Type B pancreatic cell (in vitro differentiated cells): Measurements from ENCODE around the gene METTL8. TPM values are rescaled to one million over a fixed set of nuclear protein-coding genes. Genes with fewer than 3 reads are reported as not detected.
"Not testable (repeated sequence)": the region's sequence is repeated elsewhere in the genome, so short reads cannot be mapped to it uniquely, and the experiment has no call there.

Source experiments
- DNase-seq: peaks from one replicate; pipeline ENCODE4 v3.0.0; 2021; ENCODE audit warnings: mixed read lengths; ENCODE audit not compliant: unreplicated experiment; ENCODE audit errors: extremely low spot score
- H3K27ac Mint-ChIP-seq: 2 replicates; pipeline ENCODE4 v1.8.0; 2021; ENCODE audit warnings: mild to moderate bottlenecking, mixed read lengths
- H3K27me3 Mint-ChIP-seq: 2 replicates; pipeline ENCODE4 v1.8.0; 2021; ENCODE audit warnings: mixed read lengths
- H3K36me3 Mint-ChIP-seq: 2 replicates; pipeline ENCODE4 v1.8.0; 2021; ENCODE audit warnings: mixed read lengths
- H3K4me1 Mint-ChIP-seq: one replicate; pipeline ENCODE4 v1.8.0; 2021; ENCODE audit warnings: mixed read lengths; ENCODE audit not compliant: unreplicated experiment
- H3K4me3 Mint-ChIP-seq: 2 replicates; pipeline ENCODE4 v1.8.0; 2021; ENCODE audit warnings: mild to moderate bottlenecking, mixed read lengths
- H3K9me3 Mint-ChIP-seq: 2 replicates; pipeline ENCODE4 v1.8.0; 2021; ENCODE audit warnings: mixed read lengths
- total RNA-seq: library from RNA; stranded (reverse); gene quantifications from 2 replicates; pipeline ENCODE4 v1.2.1, GENCODE V29; 2021; ENCODE audit warnings: low replicate concordance
- TF ChIP-seq, protein P1 (sequence below): fragments of 200-600 bp; sonication (generic); conservative IDR thresholded peaks from 2 replicates; pipeline ENCODE4 v1.5.0; 2021; ENCODE audit warnings: antibody characterized with exemption, mild to moderate bottlenecking

Gene METTL8
- total RNA-seq, 1 donor from 2014 or later, result 30.4 TPM

DNA sequence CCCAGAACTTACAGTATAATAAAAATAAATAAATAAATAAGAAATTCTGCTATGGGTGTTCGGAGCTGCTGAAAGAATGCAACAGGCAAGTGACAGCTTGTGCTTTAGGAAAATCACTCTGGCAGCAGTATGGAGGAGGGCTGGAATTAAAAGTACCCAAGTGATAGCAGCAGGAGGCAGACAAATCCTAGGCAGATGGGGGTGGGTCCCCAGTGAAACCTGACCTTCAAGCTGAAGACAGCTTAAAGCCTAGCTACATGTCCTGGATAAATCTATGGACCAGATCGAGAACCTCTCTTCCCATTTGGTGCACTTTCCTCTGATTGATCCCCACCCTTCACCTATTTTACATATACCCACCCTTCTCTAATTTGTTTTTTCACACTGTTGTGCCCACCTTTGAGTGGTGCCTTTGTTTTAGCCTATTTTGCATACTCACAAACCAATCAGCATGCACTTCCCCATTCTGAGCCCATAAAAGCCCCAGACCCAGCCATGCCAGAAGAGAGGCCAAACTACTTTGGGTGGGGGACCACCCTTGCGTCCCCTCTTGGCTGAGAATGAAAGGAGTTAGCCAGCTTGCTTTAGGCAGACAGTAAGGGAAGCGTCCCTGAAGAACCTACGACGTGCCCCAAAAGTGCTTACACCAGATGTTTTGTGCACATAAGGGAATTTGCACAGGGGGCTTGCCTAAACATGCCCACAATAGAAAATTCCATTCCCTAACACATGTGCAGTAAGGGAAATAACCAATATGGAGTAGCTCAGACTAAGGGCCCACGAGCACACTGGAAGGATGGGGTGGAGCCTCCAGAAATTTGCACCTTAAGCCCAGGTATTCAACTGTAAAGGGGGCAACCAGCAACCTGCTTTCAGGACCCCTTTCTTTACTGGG, 3.0 kb downstream of the METTL8 start:
- Mint-ChIP-seq H3K27me3 (no peaks in the 10 kb centered on the region), H3K36me3 (peaks cover 14% of the 10 kb centered on the region), H3K27ac (peak overlapping the region; percentile 58), H3K4me3 (peak overlapping the region; percentile 48), H3K4me1 (peaks cover 23% of the 10 kb centered on the region), H3K9me3 (no peaks in the 10 kb centered on the region)
- DNase-seq, result no peak
- TF ChIP-seq, protein P1, sequence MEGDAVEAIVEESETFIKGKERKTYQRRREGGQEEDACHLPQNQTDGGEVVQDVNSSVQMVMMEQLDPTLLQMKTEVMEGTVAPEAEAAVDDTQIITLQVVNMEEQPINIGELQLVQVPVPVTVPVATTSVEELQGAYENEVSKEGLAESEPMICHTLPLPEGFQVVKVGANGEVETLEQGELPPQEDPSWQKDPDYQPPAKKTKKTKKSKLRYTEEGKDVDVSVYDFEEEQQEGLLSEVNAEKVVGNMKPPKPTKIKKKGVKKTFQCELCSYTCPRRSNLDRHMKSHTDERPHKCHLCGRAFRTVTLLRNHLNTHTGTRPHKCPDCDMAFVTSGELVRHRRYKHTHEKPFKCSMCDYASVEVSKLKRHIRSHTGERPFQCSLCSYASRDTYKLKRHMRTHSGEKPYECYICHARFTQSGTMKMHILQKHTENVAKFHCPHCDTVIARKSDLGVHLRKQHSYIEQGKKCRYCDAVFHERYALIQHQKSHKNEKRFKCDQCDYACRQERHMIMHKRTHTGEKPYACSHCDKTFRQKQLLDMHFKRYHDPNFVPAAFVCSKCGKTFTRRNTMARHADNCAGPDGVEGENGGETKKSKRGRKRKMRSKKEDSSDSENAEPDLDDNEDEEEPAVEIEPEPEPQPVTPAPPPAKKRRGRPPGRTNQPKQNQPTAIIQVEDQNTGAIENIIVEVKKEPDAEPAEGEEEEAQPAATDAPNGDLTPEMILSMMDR, result no peak

DNA sequence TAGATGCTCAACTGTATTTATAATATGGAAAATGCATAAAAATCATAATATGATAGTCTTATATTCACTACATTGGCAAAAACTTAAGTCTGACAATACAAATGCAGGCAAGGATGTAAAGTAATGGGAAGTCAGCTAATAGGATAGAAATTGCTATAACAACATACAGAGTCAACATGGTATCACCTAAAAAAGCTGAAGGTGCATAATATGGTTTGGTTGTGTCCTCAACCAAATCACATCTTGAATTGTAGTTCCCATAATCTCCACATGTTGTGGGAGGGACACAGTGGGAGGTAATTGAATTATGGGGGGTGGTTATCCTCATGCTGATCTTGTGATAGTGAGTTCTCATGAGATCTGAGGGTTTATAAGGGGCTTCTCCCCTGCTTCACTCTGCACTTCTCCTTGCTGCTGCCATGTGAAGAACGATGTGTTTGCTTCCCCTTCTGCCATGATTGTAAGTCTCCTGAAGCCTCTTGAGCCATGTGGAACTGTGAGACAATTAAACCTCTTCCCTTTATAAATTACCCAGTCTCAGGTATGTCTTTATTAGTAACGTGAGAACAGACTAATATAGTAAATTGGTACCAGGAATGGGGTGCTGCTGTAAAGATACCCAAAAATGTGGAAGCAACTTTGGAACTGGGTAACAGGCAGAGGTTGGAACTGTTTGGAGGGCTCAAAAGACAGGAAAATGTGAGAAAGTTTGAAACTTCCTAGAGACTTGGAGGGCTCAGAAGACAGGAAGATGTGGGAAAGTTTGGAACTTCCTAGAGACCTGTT, 10.9 kb downstream of the METTL8 start:
- H3K4me3 Mint-ChIP-seq, H3K27ac Mint-ChIP-seq, H3K4me1 Mint-ChIP-seq, H3K9me3 Mint-ChIP-seq, DNase-seq, H3K27me3 Mint-ChIP-seq: not testable (repeated sequence)
- peaks cover 35% of the 10 kb centered on the region for H3K36me3 Mint-ChIP-seq

GRCh38 chr2:171420728-171421563, 12.8 kb downstream of the METTL8 start:
- Mint-ChIP-seq H3K4me1 (peaks cover 3% of the 10 kb centered on the region), H3K9me3 (peaks cover 4% of the 10 kb centered on the region), H3K27me3 (no peaks in the 10 kb centered on the region), H3K4me3 (no peak overlapping the region), H3K27ac (no peak overlapping the region), H3K36me3 (peaks cover 29% of the 10 kb centered on the region)
- DNase-seq, result no peak
- TF ChIP-seq, protein P1, result no peak

GRCh38 chr2:171419333-171419732, 14.5 kb downstream of the METTL8 start:
- Mint-ChIP-seq H3K9me3 (no peaks in the 10 kb centered on the region), H3K4me1 (peaks cover 5% of the 10 kb centered on the region), H3K36me3 (peaks cover 17% of the 10 kb centered on the region), H3K27ac (no peak overlapping the region), H3K4me3 (no peak overlapping the region), H3K27me3 (no peaks in the 10 kb centered on the region)
- TF ChIP-seq, protein P1, result no peak
- DNase-seq, result no peak

DNA sequence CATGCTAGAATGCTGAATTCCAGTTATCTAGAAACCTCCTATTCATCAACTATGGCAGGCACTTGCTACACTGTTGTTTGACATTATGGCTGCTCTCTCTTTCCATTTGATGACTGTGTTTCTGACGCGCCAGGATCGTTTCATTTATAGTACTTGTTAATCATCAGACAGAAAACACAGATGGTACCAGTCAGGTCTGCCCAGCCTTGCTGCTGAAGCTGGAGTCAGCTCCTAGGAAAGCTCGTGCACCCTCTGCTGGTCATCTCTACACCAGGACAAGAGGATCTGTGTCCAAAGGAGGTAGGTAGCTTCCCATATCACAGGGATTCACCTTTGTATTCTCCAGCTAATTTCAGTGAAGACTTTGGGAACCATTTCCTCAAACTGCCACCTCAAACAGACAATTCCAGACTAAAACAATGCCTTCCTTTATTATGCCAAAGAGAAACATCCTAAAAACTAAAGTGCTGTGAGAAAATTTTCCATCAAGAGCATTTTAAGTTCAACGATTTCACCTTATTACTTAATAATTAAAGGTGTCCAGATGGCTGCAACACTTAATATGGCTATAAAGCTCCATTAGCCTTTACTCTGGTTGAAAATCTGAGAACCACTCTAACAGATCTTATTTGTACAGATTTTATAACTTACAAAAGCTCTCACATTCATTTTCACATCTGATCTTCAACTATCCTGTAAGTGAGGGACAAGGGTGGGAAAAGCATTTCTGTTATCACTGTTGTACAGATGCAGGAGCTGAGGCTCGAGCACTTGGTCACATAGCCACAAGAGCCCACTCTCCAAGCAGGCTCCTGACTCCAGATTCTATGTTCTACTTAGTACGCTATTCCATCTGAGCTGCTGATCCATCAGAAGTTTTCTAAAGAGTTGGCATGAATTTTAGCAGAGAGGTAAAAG, 17.5 kb downstream of the METTL8 start:
- peak overlapping the region; percentile 8 for H3K4me3 Mint-ChIP-seq
- peaks cover 5% of the 10 kb centered on the region for H3K4me1 Mint-ChIP-seq
- TF ChIP-seq, protein P1, result peak; percentile 90
- H3K9me3 Mint-ChIP-seq, result no peaks in the 10 kb centered on the region
- peak; percentile 78 for DNase-seq
- no peaks in the 10 kb centered on the region for H3K27me3 Mint-ChIP-seq
- H3K27ac Mint-ChIP-seq, result peak overlapping the region; percentile 66
- H3K36me3 Mint-ChIP-seq, result no peaks in the 10 kb centered on the region

DNA sequence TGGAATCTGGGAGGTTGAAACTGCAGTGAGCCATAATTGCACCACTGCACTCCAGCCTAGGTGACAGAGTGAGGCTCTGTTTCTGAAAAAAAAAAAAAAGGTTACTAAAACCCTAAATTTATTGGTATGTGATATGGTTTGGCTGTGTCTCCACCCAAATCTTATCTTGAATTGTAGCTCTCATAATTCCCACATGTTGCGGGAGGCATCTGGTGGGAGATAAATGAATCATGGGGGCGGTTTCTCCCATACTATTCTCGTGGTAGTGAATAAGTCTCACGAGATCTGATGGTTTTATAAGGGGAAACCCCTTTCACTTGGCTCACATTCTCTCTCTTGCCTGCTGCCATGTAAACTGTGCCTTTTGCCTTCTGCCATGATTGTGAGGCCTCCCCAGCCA, 19.1 kb downstream of the METTL8 start:
- not testable (repeated sequence) for DNase-seq, H3K36me3 Mint-ChIP-seq, H3K9me3 Mint-ChIP-seq, H3K4me3 Mint-ChIP-seq, H3K27me3 Mint-ChIP-seq
- Mint-ChIP-seq H3K27ac (peak overlapping the region; percentile 5), H3K4me1 (peaks cover 12% of the 10 kb centered on the region)
